Spleen (tissue), 11 donors: ENCODE results near the gene BCKDK. TPM values are rescaled to one million over a fixed set of nuclear protein-coding genes. Genes with fewer than 3 reads are reported as not detected.
A peak's percentile ranks its signal among the peaks of the same experiment; 100 is the strongest.

Experiments used
- DNase-seq: peaks from one replicate; pipeline ENCODE4 v3.0.0-alpha.2; 2020
- H3K27ac ChIP-seq, 8 donors: fragments of 200-600 bp; sonication (generic) in 7 of 8; 1 replicate in 4 of 8; 2 replicates in 4 of 8; pipeline versions ENCODE4 v1.5.0 to v1.8.0; 2016 to 2021; ENCODE audit warnings: inconsistent platforms in 4 of 8, mild to moderate bottlenecking in 4 of 8, moderate library complexity in 1 of 8
- H3K27me3 ChIP-seq, 7 donors: fragments of 200-600 bp; sonication (generic) in 6 of 7; replicated peaks in 1 of 7; 1 replicate in 4 of 7; 2 replicates in 3 of 7; pipeline versions ENCODE4 v1.5.0 to v1.8.0; 2016 to 2021; ENCODE audit warnings: inconsistent platforms in 3 of 7, mild to moderate bottlenecking in 1 of 7
- H3K36me3 ChIP-seq, 6 donors: fragments of 200-600 bp; sonication (generic) in 5 of 6; 1 replicate in 4 of 6; 2 replicates in 2 of 6; pipeline versions ENCODE4 v1.5.0 to v1.8.0; 2016 to 2021; ENCODE audit warnings: inconsistent platforms in 2 of 6
- H3K4me1 ChIP-seq, 6 donors: fragments of 200-600 bp; sonication (generic) in 5 of 6; 1 replicate in 3 of 6; 2 replicates in 3 of 6; pipeline versions ENCODE4 v1.5.0 to v1.8.0; 2016 to 2021; ENCODE audit warnings: inconsistent platforms in 3 of 6
- H3K4me3 ChIP-seq, 8 donors: fragments of 200-600 bp; sonication (generic) in 7 of 8; 1 replicate in 4 of 8; 2 replicates in 4 of 8; pipeline versions ENCODE4 v1.5.0 to v1.8.0; 2016 to 2021; ENCODE audit warnings: inconsistent platforms in 4 of 8, mild to moderate bottlenecking in 4 of 8, moderate library complexity in 2 of 8
- H3K9me3 ChIP-seq, 8 donors: fragments of 200-600 bp; sonication (generic) in 7 of 8; 1 replicate in 4 of 8; 2 replicates in 4 of 8; pipeline versions ENCODE4 v1.5.0 to v1.8.0; 2016 to 2021; ENCODE audit warnings: inconsistent platforms in 4 of 8
- POLR2A ChIP-seq, 3 donors: fragments of 450-650 bp; IDR thresholded peaks; one replicate each; pipeline ENCODE4 v1.5.1; 2017; ENCODE audit warnings: antibody characterized with exemption in 3 of 3, mild to moderate bottlenecking in 1 of 3
- POLR2AphosphoS5 ChIP-seq, 3 donors: sonication (generic); formaldehyde crosslinking; IDR thresholded peaks; one replicate each; pipeline ENCODE4 v1.5.1; 2017; ENCODE audit warnings: antibody characterized with exemption in 3 of 3
- WGBS, 5 donors: extraction: QIAGEN DNeasy Blood & Tissue Kit in 3 of 5; methylation state at CpG; one replicate each; pipeline versions ENCODE4 v1.1.5 to v1.1.7; 2013 to 2018; 5-methylcytosine and 5-hydroxymethylcytosine counted together
- intact Hi-C: fragments of 100-400 bp; cut with DNase I; formaldehyde crosslinking; loops from one replicate; pipeline ENCODE4 v1.15.0; 2023; ENCODE audit warnings: low total_unique reads
- polyA plus RNA-seq, 3 donors: library from polyadenylated mRNA; stranded (reverse); fragments of 200-250 nt; gene quantifications; one replicate each; pipeline ENCODE4 v1.2.1, GENCODE V29; 2013
- total RNA-seq, 7 donors: library from RNA; depleted of rRNA in 3 of 7; stranded (reverse); fragments of >200 nt in 3 of 7; fragmentation: NEBNext Ultra II Directional in 4 of 7; extraction: Animal tissue kit (Norgen Biotek cat#: 25700) in 4 of 7; gene quantifications; one replicate each; pipeline versions ENCODE4 v1.1.0 to v1.2.1, GENCODE V29; 2016 to 2021
- TF ChIP-seq, protein P1 (sequence below), 11 experiments: fragments of 200-600 bp in 7 of 11; fragments of 450-650 bp in 4 of 11; sonication (generic) in 4 of 11; IDR thresholded peaks in 8 of 11; conservative IDR thresholded peaks in 3 of 11; 1 replicate in 7 of 11; 2 replicates in 4 of 11; pipeline versions ENCODE4 v1.4.0 to v1.8.0; 2016 to 2021; ENCODE audit warnings: antibody characterized with exemption in 11 of 11, inconsistent platforms in 4 of 11, mild to moderate bottlenecking in 1 of 11
- donor health status: healthy with polysubstance abuse.
- donor health status: DM: no; HTN: no; CAD: no; lungs with moderate emphysema.
- donor health status: DM: no; HTN: no; CAD: no.
- donor health status: Bipolar disorder and iron deficiency.
- donor health status: healthy.
- donor health status: DM: no; HTN: no; CAD: no.
- donor health status: DM: yes; HTN: yes; CAD: no.

Gene BCKDK
- total and polyA plus RNA-seq, 10 donors, result 15.0 to 55.7 (median 39.0) TPM

DNA sequence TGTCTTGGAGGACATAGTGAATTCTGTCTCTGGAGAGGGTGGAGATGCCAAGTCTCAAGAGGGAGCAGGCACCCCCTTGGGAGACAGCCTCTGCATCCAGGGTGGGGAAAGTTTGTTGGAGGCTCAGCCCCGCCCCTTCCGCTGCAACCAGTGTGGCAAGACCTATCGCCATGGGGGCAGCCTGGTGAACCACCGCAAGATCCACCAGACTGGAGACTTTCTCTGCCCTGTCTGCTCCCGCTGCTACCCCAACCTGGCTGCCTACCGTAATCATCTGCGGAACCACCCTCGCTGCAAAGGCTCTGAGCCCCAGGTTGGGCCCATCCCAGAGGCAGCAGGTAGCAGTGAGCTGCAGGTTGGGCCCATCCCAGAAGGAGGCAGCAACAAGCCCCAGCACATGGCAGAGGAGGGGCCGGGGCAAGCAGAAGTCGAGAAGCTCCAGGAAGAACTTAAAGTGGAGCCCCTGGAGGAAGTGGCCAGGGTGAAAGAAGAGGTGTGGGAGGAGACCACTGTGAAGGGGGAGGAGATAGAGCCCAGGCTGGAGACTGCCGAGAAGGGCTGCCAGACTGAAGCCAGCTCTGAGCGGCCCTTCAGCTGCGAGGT, 28.7 kb upstream of the BCKDK start:
- no peaks in the 10 kb centered on the region for H3K9me3 ChIP-seq
- no peaks in the 10 kb centered on the region for H3K27me3 ChIP-seq
- peaks cover 8 to 88% (median 44%) of the 10 kb centered on the region in 6 donors for H3K4me1 ChIP-seq
- TF ChIP-seq POLR2A (IDR thresholded peaks at IDR 0.05) (no peak), POLR2AphosphoS5 (IDR thresholded peaks at IDR 0.05) (no peak)
- TF ChIP-seq, protein P1, sequence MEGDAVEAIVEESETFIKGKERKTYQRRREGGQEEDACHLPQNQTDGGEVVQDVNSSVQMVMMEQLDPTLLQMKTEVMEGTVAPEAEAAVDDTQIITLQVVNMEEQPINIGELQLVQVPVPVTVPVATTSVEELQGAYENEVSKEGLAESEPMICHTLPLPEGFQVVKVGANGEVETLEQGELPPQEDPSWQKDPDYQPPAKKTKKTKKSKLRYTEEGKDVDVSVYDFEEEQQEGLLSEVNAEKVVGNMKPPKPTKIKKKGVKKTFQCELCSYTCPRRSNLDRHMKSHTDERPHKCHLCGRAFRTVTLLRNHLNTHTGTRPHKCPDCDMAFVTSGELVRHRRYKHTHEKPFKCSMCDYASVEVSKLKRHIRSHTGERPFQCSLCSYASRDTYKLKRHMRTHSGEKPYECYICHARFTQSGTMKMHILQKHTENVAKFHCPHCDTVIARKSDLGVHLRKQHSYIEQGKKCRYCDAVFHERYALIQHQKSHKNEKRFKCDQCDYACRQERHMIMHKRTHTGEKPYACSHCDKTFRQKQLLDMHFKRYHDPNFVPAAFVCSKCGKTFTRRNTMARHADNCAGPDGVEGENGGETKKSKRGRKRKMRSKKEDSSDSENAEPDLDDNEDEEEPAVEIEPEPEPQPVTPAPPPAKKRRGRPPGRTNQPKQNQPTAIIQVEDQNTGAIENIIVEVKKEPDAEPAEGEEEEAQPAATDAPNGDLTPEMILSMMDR (IDR thresholded peaks at IDR 0.05 in 8 of 11, conservative IDR thresholded peaks at IDR 0.05 in 3 of 11), result no peak
- H3K36me3 ChIP-seq, result peaks cover 0 to 89% (median 78%) of the 10 kb centered on the region in 6 donors
- H3K4me3 ChIP-seq, result no peak overlapping the region
- H3K27ac ChIP-seq, result peak overlapping the region in 2 of 8 donors; percentile 10 to 11
- 60 to 79% (median 69%) methylated on average over 12 to 13 of the region's 13 CpGs for WGBS, 5 donors
- intact Hi-C loops, result no loop called here
- peak; percentile 74 for DNase-seq

DNA sequence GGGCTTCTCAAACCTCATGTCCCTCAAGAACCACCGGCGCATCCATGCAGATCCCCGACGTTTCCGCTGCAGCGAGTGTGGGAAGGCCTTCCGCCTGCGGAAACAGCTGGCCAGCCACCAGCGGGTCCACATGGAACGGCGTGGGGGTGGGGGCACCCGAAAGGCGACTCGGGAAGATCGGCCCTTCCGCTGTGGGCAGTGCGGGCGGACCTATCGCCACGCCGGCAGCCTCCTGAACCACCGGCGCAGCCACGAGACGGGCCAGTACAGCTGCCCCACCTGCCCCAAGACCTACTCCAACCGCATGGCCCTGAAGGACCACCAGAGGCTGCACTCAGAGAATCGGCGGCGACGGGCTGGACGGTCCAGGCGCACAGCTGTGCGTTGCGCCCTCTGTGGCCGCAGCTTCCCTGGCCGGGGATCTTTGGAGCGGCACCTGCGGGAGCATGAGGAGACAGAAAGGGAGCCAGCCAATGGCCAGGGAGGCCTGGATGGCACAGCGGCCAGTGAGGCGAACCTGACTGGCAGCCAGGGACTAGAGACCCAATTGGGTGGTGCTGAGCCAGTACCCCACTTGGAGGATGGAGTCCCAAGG, 28.1 kb upstream of the BCKDK start:
- intact Hi-C loops, result no loop called here
- TF ChIP-seq POLR2A (IDR thresholded peaks at IDR 0.05), result no peak
- TF ChIP-seq, protein P1 (IDR thresholded peaks at IDR 0.05 in 8 of 11, conservative IDR thresholded peaks at IDR 0.05 in 3 of 11), result no peak
- peak in 1 of 3 donors; percentile 61 for TF ChIP-seq POLR2AphosphoS5 (IDR thresholded peaks at IDR 0.05)

DNA sequence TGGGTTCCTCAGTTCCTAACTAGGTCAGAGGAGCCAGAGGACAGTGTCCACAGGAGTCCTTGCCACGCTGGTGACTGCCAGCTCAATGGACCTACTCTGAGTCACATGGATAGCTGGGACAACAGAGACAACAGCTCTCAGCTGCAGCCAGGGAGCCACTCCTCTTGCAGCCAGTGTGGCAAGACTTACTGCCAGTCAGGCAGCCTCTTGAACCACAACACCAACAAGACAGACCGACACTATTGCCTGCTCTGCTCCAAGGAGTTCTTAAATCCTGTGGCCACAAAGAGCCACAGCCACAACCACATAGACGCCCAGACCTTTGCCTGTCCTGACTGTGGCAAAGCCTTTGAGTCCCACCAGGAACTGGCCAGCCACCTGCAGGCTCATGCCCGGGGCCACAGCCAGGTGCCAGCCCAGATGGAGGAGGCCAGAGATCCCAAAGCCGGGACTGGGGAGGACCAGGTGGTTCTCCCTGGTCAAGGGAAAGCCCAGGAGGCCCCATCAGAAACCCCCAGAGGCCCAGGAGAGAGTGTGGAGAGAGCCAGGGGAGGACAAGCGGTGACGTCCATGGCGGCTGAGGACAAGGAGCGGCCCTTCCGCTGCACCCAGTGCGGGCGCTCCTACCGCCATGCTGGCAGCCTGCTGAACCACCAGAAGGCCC, 27.3 kb upstream of the BCKDK start:
- Histone ChIP-seq H3K27me3 (no peaks in the 10 kb centered on the region), H3K27ac (no peak overlapping the region), H3K36me3 (peaks cover 0 to 100% (median 84%) of the 10 kb centered on the region in 6 donors), H3K4me3 (no peak overlapping the region), H3K4me1 (peaks cover 0 to 77% (median 30%) of the 10 kb centered on the region in 6 donors), H3K9me3 (no peaks in the 10 kb centered on the region)
- DNase-seq, result peak; percentile 59
- intact Hi-C loops, result no loop called here
- TF ChIP-seq POLR2A (IDR thresholded peaks at IDR 0.05) (no peak), POLR2AphosphoS5 (IDR thresholded peaks at IDR 0.05) (peak in 1 of 3 donors; percentile 3)
- TF ChIP-seq, protein P1 (IDR thresholded peaks at IDR 0.05 in 8 of 11, conservative IDR thresholded peaks at IDR 0.05 in 3 of 11), result no peak
- 89 to 95% (median 95%) methylated on average over 11 to 13 of the region's 13 CpGs for WGBS, 5 donors

More for the DNA sequence above, 28.1 kb upstream of the BCKDK start:
- 92 to 97% (median 95%) methylated on average over 11 to 40 of the region's 40 CpGs for WGBS, 5 donors
- Histone ChIP-seq H3K36me3 (peaks cover 0 to 96% (median 83%) of the 10 kb centered on the region in 6 donors), H3K4me1 (peaks cover 4 to 84% (median 37%) of the 10 kb centered on the region in 6 donors), H3K4me3 (no peak overlapping the region), H3K27me3 (no peaks in the 10 kb centered on the region), H3K27ac (no peak overlapping the region), H3K9me3 (no peaks in the 10 kb centered on the region)
- DNase-seq, result peak; percentile 76
